ENCODE results near the gene UBE2J2. TPM values are rescaled to one million over a fixed set of nuclear protein-coding genes. Genes with fewer than 3 reads are reported as not detected.

UBE2J2 gene
- total RNA-seq, 1 donor from 2014 or later, result 49.3 TPM

DNA sequence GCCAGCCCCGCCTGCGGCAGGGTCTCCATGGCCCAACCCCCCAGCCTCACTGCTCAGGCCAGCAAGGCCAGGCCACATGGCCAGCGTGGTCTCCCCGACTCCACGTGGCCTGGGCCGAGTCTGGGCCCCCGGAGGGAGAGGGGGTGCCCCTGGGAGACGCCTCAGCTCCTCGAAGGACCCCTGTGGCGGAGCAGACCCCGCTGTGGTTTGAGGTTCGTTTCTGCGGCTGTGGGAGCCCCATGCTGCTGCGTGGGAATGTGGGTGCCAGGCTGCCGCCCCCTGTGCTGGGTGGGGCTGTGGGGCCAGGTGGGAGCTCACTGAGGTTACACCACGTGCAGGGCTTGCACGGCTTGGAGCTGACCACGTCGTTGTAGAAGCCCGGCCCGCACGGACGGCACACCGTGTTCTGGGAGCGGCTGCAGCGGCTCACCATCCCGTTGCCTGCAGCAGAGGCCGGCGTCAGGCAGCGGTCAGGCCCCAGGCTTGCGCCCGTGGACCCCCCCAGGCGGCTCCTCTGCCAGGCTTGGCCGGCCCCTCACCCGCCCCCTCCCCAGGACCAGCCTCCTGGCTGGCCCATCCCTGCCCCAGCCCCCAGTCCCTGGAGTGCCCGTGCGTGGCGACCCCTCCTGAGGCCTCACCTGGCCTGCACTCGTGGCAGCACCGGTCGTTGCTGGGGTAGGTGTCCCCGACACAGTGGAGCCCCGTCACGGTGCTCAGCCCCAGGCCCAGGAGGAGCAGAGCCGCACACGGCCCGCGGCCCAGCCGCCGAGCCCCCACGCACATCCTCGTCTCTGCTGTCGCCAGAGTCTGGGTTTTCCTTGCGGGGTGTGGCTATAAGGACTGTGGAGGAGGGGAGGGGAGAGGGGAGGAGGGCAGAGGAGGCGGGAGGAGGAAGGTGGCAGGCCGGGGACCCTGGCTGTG is 60.0 kb downstream of the UBE2J2 start, which contains the start of gene TNFRSF4:
Gene TNFRSF4 (minus strand): TSS at position 809 of the 921 bp plus-strand sequence. CDS start 26 bp downstream, at position 783.
- H3K4me3 ChIP-seq (ENCODE audit: low read depth, low read length), result no peak within 1 kb of the TSS
- TF ChIP-seq, protein P1, sequence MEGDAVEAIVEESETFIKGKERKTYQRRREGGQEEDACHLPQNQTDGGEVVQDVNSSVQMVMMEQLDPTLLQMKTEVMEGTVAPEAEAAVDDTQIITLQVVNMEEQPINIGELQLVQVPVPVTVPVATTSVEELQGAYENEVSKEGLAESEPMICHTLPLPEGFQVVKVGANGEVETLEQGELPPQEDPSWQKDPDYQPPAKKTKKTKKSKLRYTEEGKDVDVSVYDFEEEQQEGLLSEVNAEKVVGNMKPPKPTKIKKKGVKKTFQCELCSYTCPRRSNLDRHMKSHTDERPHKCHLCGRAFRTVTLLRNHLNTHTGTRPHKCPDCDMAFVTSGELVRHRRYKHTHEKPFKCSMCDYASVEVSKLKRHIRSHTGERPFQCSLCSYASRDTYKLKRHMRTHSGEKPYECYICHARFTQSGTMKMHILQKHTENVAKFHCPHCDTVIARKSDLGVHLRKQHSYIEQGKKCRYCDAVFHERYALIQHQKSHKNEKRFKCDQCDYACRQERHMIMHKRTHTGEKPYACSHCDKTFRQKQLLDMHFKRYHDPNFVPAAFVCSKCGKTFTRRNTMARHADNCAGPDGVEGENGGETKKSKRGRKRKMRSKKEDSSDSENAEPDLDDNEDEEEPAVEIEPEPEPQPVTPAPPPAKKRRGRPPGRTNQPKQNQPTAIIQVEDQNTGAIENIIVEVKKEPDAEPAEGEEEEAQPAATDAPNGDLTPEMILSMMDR (conservative IDR thresholded peaks at IDR 0.05; ENCODE audit: low read depth, low read length), result no peak
- DNase-seq (ENCODE audit: low read depth), result no peak

DNA sequence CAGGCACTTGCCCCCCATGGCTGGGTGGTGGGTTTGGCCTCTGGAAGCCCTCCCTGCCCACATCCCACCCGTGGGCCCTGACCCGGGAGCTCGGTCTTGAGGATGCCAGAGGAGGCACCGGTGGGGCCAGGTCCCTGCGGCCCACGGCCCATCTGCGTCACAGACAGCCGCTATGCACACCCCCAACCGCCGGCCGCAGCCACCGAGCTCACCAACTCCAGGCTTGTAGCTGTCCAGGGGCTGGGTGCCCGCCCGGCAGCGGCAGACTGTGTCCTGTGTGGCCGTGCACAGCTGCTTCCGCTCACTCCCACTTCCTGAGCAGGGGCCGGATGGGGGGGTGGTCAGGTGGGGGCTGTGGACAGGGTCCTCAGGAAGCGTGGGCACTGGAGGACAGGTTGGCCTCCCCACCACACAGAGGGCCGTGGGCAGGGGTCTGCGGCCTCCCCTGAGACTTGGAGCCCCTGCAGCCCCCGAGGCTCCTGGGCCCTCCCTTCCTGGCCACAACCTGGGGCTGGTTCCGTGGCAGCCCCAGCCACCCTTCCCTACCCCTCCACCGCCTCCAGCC is 60.8 kb downstream of the UBE2J2 start:
- no peak overlapping the region for H3K4me3 ChIP-seq (ENCODE audit: low read depth, low read length)
- DNase-seq (ENCODE audit: low read depth), result no peak
- TF ChIP-seq, protein P1 (conservative IDR thresholded peaks at IDR 0.05; ENCODE audit: low read depth, low read length), result no peak

- H3K4me3 ChIP-seq (ENCODE audit: low read depth, low read length), result no peak overlapping the region
- no peak for DNase-seq (ENCODE audit: low read depth)
- TF ChIP-seq, protein P1 (conservative IDR thresholded peaks at IDR 0.05; ENCODE audit: low read depth, low read length), result no peak
These were observed 61.9 kb downstream of the UBE2J2 start for GRCh38 chr1:1211541-1212441.

- H3K4me3 ChIP-seq (ENCODE audit: low read depth, low read length), result no peak overlapping the region
- TF ChIP-seq, protein P1 (conservative IDR thresholded peaks at IDR 0.05; ENCODE audit: low read depth, low read length), result no peak
- DNase-seq (ENCODE audit: low read depth), result no peak
These were observed 62.7 kb downstream of the UBE2J2 start for GRCh38 chr1:1210726-1211540.

DNA sequence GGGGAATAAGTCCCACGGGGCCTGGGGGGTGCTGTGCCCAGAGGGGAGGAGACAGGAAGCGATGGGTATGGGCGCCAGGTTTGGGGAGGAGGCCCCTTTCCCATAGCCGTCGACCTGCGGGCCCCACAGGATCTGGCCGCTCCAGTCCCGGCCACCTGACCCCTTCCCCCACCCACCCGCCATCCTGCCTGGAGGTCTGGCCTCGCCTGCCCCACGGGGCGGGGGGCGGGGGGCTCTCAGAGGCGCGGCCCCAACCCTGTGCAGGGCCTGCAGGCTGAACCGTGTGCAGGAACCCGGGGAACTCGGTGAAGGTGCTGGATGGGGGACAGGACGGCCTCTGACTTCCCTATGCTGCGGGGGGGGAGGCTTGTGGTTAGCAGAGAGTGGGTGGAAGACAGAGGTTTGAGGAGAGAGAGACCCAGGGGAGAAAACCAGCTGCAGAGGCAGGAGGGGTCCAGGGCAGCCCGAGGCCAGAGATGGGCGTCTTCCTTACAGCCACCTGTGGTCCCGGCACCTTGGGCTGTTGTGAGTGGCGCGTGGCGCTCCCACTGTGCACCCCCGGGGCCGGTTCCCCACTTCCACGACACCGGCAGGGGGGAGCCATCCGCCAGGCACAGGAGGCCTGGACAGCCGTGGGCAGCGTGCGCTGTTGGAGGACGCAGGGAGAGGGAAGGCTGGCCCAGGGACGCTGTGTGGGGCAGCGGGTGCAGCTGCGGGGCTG is 64.8 kb downstream of the UBE2J2 start:
- H3K4me3 ChIP-seq (ENCODE audit: low read depth, low read length), result no peak overlapping the region
- no peak for DNase-seq (ENCODE audit: low read depth)

More for the DNA sequence above, 64.8 kb downstream of the UBE2J2 start:
- TF ChIP-seq, protein P1 (conservative IDR thresholded peaks at IDR 0.05; ENCODE audit: low read depth, low read length), result no peak
